Keratinocyte (primary cell): ENCODE measurements around the gene SNX13. TPM values are rescaled to one million over a fixed set of nuclear protein-coding genes. Genes with fewer than 3 reads are reported as not detected.

ENCODE experiments used
- DNase-seq: peaks from one replicate; pipeline ENCODE4 v3.0.0-alpha.2; 2011; ENCODE audit warnings: low read depth, missing footprints, low spot score
- FAIRE-seq: peaks from 2 replicates; lab custom pipeline; 2011; peaks lifted over from hg19 to GRCh38; lab: Jason Lieb, UNC
- H2AFZ ChIP-seq: 2 replicates; pipeline ENCODE4 v1.6.0; 2012; ENCODE audit warnings: low read length, control low read depth, inconsistent platforms; ENCODE audit not compliant: control insufficient read depth
- H3K27ac ChIP-seq: 2 replicates; pipeline ENCODE4 v1.5.1; 2011; ENCODE audit warnings: low read length; ENCODE audit not compliant: control insufficient read depth, insufficient read depth
- H3K27me3 ChIP-seq: 3 replicates; pipeline ENCODE4 v1.6.0; 2011; ENCODE audit warnings: low read length; ENCODE audit not compliant: control insufficient read depth, insufficient read depth; ENCODE audit errors: extremely low read depth
- H3K36me3 ChIP-seq, 2 experiments: 2 replicates in 1 of 2; 3 replicates in 1 of 2; pipeline ENCODE4 v1.5.1; 2011; ENCODE audit warnings: low read length in 2 of 2, mild to moderate bottlenecking in 1 of 2; ENCODE audit not compliant: control insufficient read depth in 2 of 2, insufficient read depth in 2 of 2; ENCODE audit errors: extremely low read depth in 1 of 2
- H3K4me1 ChIP-seq: 3 replicates; pipeline ENCODE4 v1.5.1; 2011; ENCODE audit warnings: low read length; ENCODE audit not compliant: control insufficient read depth, insufficient read depth; ENCODE audit errors: extremely low read depth
- H3K4me2 ChIP-seq: 3 replicates; pipeline ENCODE4 v1.6.0; 2011; ENCODE audit warnings: low read depth, low read length; ENCODE audit not compliant: control insufficient read depth, insufficient read depth; ENCODE audit errors: extremely low read depth
- H3K4me3 ChIP-seq, 3 experiments: fragments of 200-600 bp in 1 of 3; sonication (generic) in 1 of 3; 2 replicates in 2 of 3; 3 replicates in 1 of 3; pipeline ENCODE4 v1.5.1; 2011 to 2016; ENCODE audit warnings: low read length in 3 of 3, mild to moderate bottlenecking in 3 of 3, control low read depth in 2 of 3, inconsistent platforms in 1 of 3, low read depth in 1 of 3, mixed read lengths in 1 of 3, mixed run types in 1 of 3, moderate library complexity in 1 of 3; ENCODE audit not compliant: control insufficient read depth in 2 of 3, insufficient read depth in 2 of 3; ENCODE audit errors: extremely low read depth in 1 of 3
- H3K79me2 ChIP-seq: 2 replicates; pipeline ENCODE4 v1.6.0; 2012; ENCODE audit warnings: low read length; ENCODE audit not compliant: control insufficient read depth, insufficient read depth
- H3K9ac ChIP-seq: 3 replicates; pipeline ENCODE4 v1.6.0; 2011; ENCODE audit warnings: low read length; ENCODE audit not compliant: control insufficient read depth, insufficient read depth; ENCODE audit errors: extremely low read depth
- H3K9me1 ChIP-seq: 3 replicates; pipeline ENCODE4 v1.6.0; 2011; ENCODE audit warnings: low read length; ENCODE audit not compliant: control insufficient read depth, insufficient read depth; ENCODE audit errors: extremely low read depth
- H3K9me3 ChIP-seq: 2 replicates; pipeline ENCODE4 v1.5.1; 2012; ENCODE audit warnings: low read depth, low read length; ENCODE audit not compliant: control insufficient read depth
- H4K20me1 ChIP-seq: 3 replicates; pipeline ENCODE4 v1.6.0; 2011; ENCODE audit warnings: low read length; ENCODE audit not compliant: control insufficient read depth, insufficient read depth; ENCODE audit errors: extremely low read depth
- CTCF ChIP-seq, 3 experiments: IDR thresholded peaks in 1 of 3; conservative IDR thresholded peaks in 1 of 3; optimal IDR thresholded peaks in 1 of 3; 2 replicates in 2 of 3; 3 replicates in 1 of 3; pipeline versions ENCODE3 to v1.5.1; 2011; ENCODE audit warnings: low read length in 3 of 3, mild to moderate bottlenecking in 3 of 3, moderate library complexity in 2 of 3, control low read depth in 1 of 3, inconsistent platforms in 1 of 3; ENCODE audit not compliant: insufficient read depth in 2 of 3; ENCODE audit errors: extremely low read depth in 1 of 3
- EZH2 ChIP-seq: IDR thresholded peaks from one replicate; pipeline ENCODE4 v1.6.1; 2012; ENCODE audit warnings: inconsistent platforms, mild to moderate bottlenecking, low read length, moderate library complexity
- dilution Hi-C: fragments of 300-500 bp; cut with MboI; formaldehyde crosslinking; loops from one replicate; pipeline ENCODE4 v1.7.0; 2020; ENCODE audit warnings: low sequenced_read_pairs; ENCODE audit not compliant: extremely low pct_ligation_motif_present
- polyA plus RNA-seq, 5 experiments: library from polyadenylated mRNA; depleted of rRNA in 3 of 5; stranded (reverse) in 3 of 5; stranded (forward) in 1 of 5; unstranded in 1 of 5; fragments of >200 nt; gene quantifications; 1 replicate in 1 of 5; 2 replicates in 3 of 5; 3 replicates in 1 of 5; pipeline versions ENCODE4 v1.2.1 to v1.2.3, GENCODE V29; 2011 to 2012; ENCODE audit warnings: missing spikeins in 2 of 5, low read depth in 1 of 5, low replicate concordance in 1 of 5

The SNX13 gene
- polyA plus RNA-seq, 1 donor (not counting 4 experiments of a cell fraction or from before 2014, with no cell fraction given): 22.6 TPM

- Histone ChIP-seq H3K9me1 (no peaks in the 10 kb centered on the region), H3K4me3 (no peak overlapping the region), H3K27me3 (no peaks in the 10 kb centered on the region), H3K4me2 (peak overlapping the region; percentile 22), H4K20me1 (no peaks in the 10 kb centered on the region), H2AFZ (no peak overlapping the region), H3K79me2 (no peaks in the 10 kb centered on the region), H3K9me3 (no peaks in the 10 kb centered on the region), H3K9ac (no peak overlapping the region), H3K27ac (no peak overlapping the region), H3K36me3 (no peaks in the 10 kb centered on the region), H3K4me1 (peaks cover 13% of the 10 kb centered on the region)
- dilution Hi-C loops: no loop called here
- DNase-seq: peak; percentile 32
- TF ChIP-seq CTCF (optimal IDR thresholded peaks at IDR 0.05 in 1 of 3, IDR thresholded peaks at IDR 0.05 in 1 of 3, conservative IDR thresholded peaks at IDR 0.05 in 1 of 3; ENCODE audit: extremely low read depth in 1 of 3, insufficient read depth in 2 of 3, low read length in 3 of 3) (no peak), EZH2 (no peak)
- peak; percentile 13 for FAIRE-seq
Observed at GRCh38 chr7:17965603-17966002, 25.3 kb upstream of the SNX13 start.

GRCh38 chr7:17963281-17963680, 23.0 kb upstream of the SNX13 start:
- Histone ChIP-seq H3K4me2 (no peak overlapping the region), H3K27ac (no peak overlapping the region), H3K9me3 (no peaks in the 10 kb centered on the region), H3K4me1 (peaks cover 9% of the 10 kb centered on the region), H2AFZ (no peak overlapping the region), H3K36me3 (no peaks in the 10 kb centered on the region), H3K79me2 (no peaks in the 10 kb centered on the region), H3K9ac (no peak overlapping the region), H3K9me1 (no peaks in the 10 kb centered on the region), H4K20me1 (no peaks in the 10 kb centered on the region), H3K27me3 (no peaks in the 10 kb centered on the region), H3K4me3 (no peak overlapping the region)
- DNase-seq (no peak), FAIRE-seq (no peak)
- TF ChIP-seq CTCF (optimal IDR thresholded peaks at IDR 0.05 in 1 of 3, IDR thresholded peaks at IDR 0.05 in 1 of 3, conservative IDR thresholded peaks at IDR 0.05 in 1 of 3; ENCODE audit: extremely low read depth in 1 of 3, insufficient read depth in 2 of 3, low read length in 3 of 3) (no peak), EZH2 (no peak)
- dilution Hi-C loops: no loop called here
